Activated naive CD4-positive, alpha-beta T cell treated with anti-CD3 and anti-CD28 coated beads, Interleukin-2, amount 50 U/mL, for 16 hours (primary cell): Measurements from ENCODE around the gene C4A.
"Not testable (repeated sequence)": the region's sequence is repeated elsewhere in the genome, so short reads cannot be mapped to it uniquely, and the experiment has no call there.

Source experiments
- DNase-seq: peaks from one replicate; pipeline ENCODE4 v3.0.0-alpha.2; 2020

Gene C4A

GRCh38 chr6:31981744-31982143 is at the start of gene C4A:
C4A (plus strand) TSS chr6:31982057; CDS start chr6:31982108, 51 bp downstream.
- not testable (repeated sequence) for DNase-seq

- DNase-seq: not testable (repeated sequence)
Observed at GRCh38 chr6:31932137-31932536, 49.7 kb upstream of the C4A start.

GRCh38 chr6:31933537-31933936 is 48.3 kb upstream of the C4A start:
- DNase-seq: no peak

GRCh38 chr6:31935021-31935420 is 46.8 kb upstream of the C4A start:
- DNase-seq: no peak

GRCh38 chr6:31935823-31936222 is 46.0 kb upstream of the C4A start:
- no peak for DNase-seq

GRCh38 chr6:31940256-31940664 is 41.6 kb upstream of the C4A start:
- DNase-seq: no peak

- no peak for DNase-seq
Observed at GRCh38 chr6:31943742-31944141, 38.1 kb upstream of the C4A start.

- no peak for DNase-seq
Observed at GRCh38 chr6:31945154-31945506, 36.7 kb upstream of the C4A start.

- no peak for DNase-seq
Observed at GRCh38 chr6:31945507-31946369, 36.1 kb upstream of the C4A start, which contains the start of gene CFB. CFB (plus strand) TSS chr6:31946095; CDS start chr6:31946222, 127 bp downstream.

GRCh38 chr6:31946370-31946885 is 35.4 kb upstream of the C4A start:
- DNase-seq: no peak

GRCh38 chr6:31947070-31947675 is 34.7 kb upstream of the C4A start:
- DNase-seq: no peak

GRCh38 chr6:31947864-31948263 is 34.0 kb upstream of the C4A start:
- DNase-seq: no peak

GRCh38 chr6:31948306-31948705 is 33.6 kb upstream of the C4A start:
- no peak for DNase-seq

- no peak for DNase-seq
Observed at GRCh38 chr6:31948753-31949413, 33.0 kb upstream of the C4A start.

- no peak for DNase-seq
Observed at GRCh38 chr6:31949926-31950548, 31.8 kb upstream of the C4A start.

GRCh38 chr6:31952140-31952805 is 29.6 kb upstream of the C4A start:
- peak; percentile 36 for DNase-seq

GRCh38 chr6:31952890-31953289 is 29.0 kb upstream of the C4A start:
- no peak for DNase-seq

- DNase-seq: no peak
Observed at GRCh38 chr6:31954511-31954910, 27.3 kb upstream of the C4A start.

- DNase-seq: no peak
Observed at GRCh38 chr6:31956796-31957195, 25.1 kb upstream of the C4A start.

- DNase-seq: no peak
Observed at GRCh38 chr6:31958412-31958740, 23.5 kb upstream of the C4A start.

- DNase-seq: peak; percentile 98
Observed at GRCh38 chr6:31958741-31959739, 22.8 kb upstream of the C4A start, which contains the start of the genes NELFE and SKIC2. NELFE (minus strand) TSS chr6:31958971; CDS start chr6:31958446, 525 bp downstream. SKIC2 (plus strand) TSS chr6:31959175; CDS start chr6:31959193, 18 bp downstream.
